NAMALWA (cell line): ENCODE measurements around the gene RNF182.
"Not testable (repeated sequence)": the region's sequence is repeated elsewhere in the genome, so short reads cannot be mapped to it uniquely, and the experiment has no call there.

Source experiments
- DNase-seq: peaks from one replicate; pipeline ENCODE4 v3.0.0-alpha.2; 2015; ENCODE audit warnings: low spot score

The RNF182 gene

DNA sequence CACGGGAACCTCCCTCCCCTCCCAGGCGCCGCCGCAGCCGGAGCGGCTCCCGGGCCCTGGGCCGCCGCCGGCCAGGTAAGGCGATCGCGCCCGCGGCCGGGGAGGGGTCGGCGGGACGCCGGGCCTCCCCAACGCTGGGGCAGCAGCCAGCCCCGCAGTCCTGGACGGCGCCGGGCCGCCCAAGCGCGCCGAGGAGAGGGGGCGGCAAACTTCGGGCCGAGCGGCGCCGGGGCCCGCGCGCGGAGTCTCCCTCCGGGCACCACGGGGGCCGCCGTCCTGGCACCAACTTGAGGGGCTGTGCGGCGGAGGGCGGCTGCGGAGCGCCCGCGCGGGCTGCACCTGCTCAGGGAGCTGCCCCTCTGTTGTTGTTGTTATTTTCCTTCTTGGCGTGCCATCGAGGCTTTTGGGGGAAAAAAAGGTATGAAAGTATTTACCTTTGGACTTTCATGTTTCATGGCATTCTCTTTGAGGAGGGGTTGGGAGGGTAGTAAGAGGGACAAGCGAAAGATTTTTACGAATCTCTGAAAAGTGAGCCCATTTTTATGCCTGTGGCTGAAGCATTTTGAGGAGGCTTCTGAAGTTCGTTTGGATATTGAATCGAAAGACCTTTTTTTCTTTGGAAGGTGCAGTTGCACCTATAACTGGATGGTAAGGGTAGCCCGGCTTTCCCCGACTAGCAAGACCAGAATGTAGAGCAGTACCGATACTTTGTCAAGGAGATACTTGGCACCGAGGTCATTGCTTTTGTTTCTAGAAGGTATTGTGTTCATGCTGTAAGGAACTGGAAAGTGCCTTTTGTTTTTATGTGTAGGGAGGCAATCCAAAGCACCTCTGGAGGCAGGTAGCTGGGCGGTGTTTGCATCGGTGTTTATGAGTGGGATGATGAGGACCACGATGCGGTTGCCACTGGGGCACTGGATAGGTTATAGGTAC is at the start of gene RNF182:
TSS of gene RNF182 (plus strand) at position 4 of the 933 bp plus-strand sequence. CDS start 52,168 bp downstream, outside the sequence.
- no peak for DNase-seq

DNA sequence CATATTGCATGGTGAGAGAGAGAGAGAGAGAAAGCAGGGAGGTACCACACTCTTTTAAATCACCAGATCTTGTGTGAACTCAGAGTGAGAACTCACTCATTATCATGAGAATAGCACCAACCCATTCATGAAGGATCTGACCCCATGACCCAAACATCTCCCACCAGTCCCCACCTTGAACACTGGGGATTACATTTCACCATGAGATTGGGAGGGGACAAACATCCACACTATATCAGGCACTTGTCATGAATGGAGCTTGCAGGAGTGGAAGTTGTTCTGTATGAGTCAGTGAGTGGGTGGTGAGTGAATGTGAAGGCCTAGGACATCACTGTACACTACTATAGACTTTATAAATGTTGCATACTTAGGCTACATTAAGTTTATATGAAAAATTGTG is 47.7 kb upstream of the RNF182 start:
- DNase-seq, result no peak

DNA sequence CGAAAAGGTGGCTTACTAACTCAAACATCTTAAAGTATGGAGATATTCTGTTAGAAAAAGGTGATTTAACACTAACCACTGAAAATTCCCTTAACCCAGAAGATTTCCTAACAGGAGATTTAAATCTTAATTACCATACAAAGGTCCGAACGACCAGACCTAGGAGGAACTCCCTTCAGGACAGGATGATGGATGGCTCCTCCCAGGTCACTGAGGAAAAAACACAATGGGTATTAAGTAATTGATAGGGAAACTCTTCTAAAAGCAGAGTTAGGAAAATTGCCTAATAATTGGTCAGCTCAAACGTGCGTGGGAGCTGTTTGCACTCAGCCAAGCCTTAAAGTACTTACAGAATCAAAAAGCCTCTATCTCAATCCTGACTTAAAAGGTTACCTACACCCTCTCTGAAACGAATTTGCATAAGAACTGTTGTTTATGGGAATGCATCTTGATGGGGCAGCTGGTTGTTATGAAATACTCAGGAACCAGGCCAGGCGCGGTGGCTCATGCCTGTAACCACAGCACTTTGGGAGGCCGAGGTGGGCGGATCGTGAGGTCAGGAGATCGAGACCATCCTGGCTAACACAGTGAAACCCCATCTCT is 44.6 kb upstream of the RNF182 start:
- DNase-seq, result not testable (repeated sequence)

GRCh38 chr6:13881621-13882165 is 43.1 kb upstream of the RNF182 start:
- DNase-seq, result no peak

DNA sequence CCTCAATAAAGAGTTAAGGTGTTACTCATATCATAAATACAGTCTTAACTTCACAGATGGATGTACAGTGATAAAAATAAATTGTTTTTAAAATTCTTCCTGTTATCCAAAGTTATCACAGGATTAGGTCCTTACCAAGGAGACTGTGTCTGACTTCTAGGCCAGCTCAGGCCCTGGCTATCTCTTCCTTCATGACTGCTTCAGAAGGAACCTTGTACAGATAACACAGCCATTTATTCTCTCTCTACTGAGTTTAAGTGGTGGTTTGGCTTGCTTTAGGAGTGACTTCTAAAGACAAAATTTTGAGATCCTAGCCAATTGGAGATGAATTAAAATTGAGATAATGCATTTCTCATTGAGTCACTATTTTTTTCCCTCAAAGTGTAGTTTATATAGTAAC is 40.8 kb upstream of the RNF182 start:
- no peak for DNase-seq

- no peak for DNase-seq
Observed at GRCh38 chr6:13884397-13884796, 40.4 kb upstream of the RNF182 start.

DNA sequence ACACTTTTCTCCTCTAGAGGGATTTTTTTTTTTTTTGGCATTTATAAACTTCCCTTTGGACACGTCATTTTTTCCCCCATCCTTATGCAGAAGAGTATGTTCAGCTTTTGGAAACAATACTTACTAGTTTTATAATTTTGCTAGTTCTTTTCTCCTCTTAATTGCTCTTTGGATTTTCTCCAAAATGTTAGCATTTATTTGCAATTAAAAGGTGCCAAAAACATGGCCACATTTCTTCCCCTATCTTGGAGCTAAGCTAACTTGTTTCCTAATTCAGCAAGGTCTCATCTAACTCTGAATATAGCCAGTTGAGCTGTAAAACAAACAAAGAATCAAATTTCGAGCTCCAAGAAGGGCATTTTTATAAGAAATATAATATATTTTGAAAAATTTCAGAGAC is 39.2 kb upstream of the RNF182 start:
- no peak for DNase-seq

DNA sequence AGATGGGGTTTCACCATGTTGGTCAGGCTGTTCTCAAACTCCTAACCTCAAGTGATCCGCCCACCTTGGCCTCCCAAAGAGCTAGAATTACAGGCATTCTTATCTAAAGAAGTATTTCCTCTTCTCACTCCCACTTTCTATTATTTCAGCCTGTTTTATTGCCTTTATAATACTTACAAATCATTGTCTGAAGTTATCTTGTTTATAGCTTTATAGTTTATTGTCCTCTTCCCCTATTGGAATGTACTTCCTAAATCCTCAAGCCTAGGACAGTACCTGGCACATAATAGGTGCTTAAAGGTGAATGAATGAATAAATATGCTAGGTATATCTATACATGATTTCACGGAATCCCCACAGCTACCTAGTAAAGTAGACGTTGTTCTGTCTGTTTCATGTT is 37.8 kb upstream of the RNF182 start:
- DNase-seq, result no peak

GRCh38 chr6:13892017-13892645 is 32.6 kb upstream of the RNF182 start:
- no peak for DNase-seq

DNA sequence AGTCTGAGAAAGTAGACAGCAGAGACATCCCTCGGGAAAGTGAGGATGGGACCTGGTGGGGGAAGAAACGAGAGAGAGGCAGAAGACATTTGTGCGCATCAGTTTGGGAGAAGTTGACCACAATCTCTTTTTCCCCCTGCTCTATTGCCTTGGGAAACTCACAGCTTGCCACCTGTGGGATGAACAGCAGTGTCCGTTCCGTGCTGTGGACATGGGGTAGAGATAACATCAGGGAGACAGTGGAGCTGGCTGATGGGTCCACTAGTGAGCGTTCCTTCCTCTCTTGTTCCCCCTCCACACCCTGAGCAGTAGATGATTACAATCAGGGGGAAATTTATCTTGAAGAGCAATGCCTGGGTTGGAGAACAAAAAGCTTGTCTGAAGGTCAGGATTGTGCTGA is 21.8 kb upstream of the RNF182 start:
- no peak for DNase-seq

DNA sequence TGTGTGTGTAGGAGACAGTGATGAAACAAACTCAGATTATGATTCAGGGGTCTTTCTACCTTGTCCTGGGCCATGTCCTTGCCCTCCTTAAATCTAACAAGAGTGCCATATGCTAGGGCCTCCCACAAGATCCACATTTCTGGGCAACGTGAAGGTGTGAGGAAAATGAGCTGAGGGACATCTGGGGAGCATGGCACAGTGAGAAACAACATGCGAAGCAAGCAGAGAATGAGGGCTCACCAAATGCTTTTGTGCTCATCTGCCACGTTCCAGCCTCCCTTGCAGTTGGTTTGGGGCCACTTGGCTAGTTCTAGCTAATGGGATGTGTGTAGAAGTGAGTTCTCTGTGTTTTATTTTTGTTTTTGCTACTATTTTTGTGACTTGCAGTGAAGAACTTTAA is 21.4 kb upstream of the RNF182 start:
- no peak for DNase-seq

- DNase-seq, result no peak
Observed at GRCh38 chr6:13907001-13907350, 17.8 kb upstream of the RNF182 start.

GRCh38 chr6:13907614-13908215 is 17.0 kb upstream of the RNF182 start:
- no peak for DNase-seq

GRCh38 chr6:13908955-13909381 is 15.8 kb upstream of the RNF182 start:
- peak; percentile 80 for DNase-seq

DNA sequence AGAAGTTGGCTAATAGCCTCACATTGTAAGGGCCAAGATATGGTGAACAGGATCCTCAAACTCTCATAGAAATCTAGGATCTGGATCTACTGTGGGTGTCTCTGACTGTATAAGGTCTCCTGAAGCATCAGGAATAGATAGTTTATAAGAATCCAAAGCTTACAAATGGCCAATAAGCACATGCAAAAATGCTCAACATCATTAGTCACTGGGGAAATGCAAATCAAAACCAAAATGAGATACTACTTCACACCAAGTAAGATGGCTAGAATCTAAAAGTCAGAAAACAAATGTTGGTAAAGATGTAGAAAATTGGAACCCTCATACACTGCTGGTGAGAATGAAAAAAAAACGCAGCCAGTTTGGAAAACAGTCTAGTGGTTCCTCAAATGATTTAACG is 14.3 kb upstream of the RNF182 start:
- no peak for DNase-seq

DNA sequence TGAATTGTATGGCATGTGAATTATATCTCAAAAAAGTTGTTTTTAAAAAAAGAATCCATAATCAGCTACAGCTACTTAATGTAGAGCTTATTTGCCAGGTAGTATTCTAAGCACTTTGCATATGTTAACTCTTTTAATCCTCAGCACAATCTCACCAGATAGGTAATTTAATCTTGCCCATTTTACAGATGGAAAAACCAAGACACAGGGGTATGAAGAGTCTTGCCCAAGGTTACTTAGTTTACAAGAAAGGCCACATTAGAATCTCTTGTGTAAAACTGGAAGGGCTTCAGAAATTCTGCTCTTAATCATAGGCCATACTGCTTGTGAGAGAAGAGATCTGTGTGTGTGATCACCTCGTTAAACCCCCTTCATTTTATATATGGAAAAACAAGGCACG is 13.4 kb upstream of the RNF182 start:
- no peak for DNase-seq

DNA sequence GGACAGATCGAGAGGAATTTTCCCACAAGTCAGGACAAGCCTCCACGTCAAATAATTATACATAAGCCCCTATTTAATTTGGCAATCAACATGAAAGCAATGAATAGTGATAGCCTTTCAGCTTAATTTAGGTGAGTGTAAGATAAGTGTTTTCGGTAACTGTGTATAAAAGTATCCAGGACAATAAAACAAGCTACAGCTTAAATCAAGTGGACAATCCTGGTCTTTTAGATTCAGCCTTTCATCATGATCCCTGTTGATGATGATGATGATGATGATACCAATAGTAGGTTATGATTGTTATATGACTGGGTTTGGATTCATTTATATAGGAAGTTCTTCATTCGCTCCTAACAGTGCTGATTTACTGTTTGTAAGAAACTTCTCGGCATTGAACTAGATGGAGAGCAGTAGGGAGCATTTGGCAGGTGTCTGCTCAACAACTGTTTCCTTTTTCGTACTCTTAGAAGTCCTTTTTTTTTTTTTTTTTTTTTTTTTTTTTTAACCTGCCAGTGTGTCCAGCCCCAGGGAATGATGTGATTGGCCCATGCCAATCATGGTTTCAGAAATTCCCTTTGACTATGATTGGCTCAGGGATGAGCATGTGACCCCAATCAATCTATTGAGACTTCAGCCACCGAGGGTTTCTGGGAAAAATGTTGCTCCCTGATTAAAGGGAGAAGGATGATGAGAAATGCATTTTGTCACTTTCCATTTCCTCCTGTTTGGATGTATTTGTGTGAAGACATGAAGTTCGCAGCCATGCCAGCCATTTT is 11.3 kb upstream of the RNF182 start:
- DNase-seq, result no peak

- no peak for DNase-seq
Observed at GRCh38 chr6:13914351-13914750, 10.4 kb upstream of the RNF182 start.

DNA sequence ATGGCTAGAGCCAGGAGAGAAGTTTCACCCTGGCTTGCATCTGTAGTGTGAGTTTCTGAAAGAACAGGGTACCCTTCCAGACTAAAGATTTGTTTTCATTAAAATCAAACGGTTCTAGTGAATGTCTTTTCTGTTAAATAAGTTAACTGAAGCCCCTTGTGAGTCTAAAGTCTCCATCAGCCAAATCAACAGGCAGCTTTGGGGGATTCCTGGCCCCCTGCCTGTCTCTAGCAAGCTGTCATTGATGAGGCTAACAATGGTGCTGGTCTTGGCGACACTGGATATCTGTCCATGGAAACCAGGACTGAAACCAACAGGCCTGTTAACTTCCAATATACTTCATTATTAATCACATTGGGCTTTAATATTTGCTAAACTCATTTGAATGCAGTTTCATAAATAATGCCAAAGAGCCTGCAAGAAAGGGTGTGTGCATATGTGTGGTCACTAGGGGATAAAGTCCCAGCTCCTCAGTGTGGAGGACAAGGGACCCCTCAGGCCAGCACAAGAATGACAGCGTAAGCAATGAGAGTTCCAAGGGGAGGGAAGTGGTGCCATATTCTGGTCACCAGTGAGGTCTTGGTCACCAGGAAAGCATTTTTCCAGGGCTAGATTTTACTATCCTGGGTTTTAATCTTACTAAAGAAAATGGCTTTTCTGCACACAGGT is 9.1 kb upstream of the RNF182 start:
- no peak for DNase-seq

DNA sequence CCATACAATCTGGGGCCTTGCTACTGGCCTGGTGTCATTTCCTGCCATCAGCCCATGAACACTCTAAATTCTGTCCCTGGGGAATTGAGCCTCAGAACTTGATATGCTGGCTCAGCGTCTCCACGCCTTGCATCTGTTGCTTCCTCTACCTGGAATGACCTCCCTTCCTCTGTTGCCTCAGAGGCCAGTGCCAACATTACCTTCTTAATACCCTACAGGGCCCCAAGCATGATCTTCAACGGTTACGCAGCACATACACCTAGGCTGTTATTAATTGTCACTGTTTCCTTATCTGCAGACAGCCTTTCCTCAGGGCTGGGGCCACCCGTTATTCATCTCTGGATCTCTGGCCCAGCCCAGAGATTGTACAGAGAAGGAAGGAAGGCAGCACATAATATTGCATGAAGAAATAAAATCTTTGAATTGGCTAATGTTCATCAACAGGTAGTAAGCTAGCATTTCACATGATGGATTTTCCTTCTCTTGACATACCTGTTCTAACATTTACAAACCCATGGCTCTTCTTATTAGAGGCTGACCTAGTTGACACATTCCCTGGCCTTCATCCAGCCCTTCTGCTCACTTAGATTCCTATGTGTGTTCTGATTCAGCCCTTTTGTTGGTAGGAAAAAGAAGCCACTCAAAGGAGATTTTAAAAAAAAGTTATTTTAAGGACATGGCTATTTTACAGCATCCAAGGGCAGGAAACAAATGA is 8.4 kb upstream of the RNF182 start:
- peak; percentile 12 for DNase-seq
